GM23338 (cell line): ENCODE measurements around the gene SLC9A2. TPM values are rescaled to one million over a fixed set of nuclear protein-coding genes. Genes with fewer than 3 reads are reported as not detected.

Experiments
- ATAC-seq: fragments of 200-7000 bp; cut with Tn5 transposase; 3 replicates; pipeline ENCODE4 v1.9.1; 2020
- DNase-seq: peaks from one replicate; pipeline ENCODE4 v3.0.0-alpha.2; 2015; ENCODE audit warnings: low spot score
- H2AFZ ChIP-seq: fragments of 200-600 bp; sonication (generic); 2 replicates; pipeline ENCODE4 v1.8.0; 2016; ENCODE audit warnings: antibody characterized with exemption, mild to moderate bottlenecking, moderate library complexity
- H3F3A ChIP-seq: fragments of 200-600 bp; sonication (generic); replicated peaks from 2 replicates; pipeline ENCODE4 v1.8.0; 2017; ENCODE audit warnings: antibody characterized with exemption, mixed run types, low read depth
- H3K27ac ChIP-seq: fragments of 200-600 bp; sonication (generic); 2 replicates; pipeline ENCODE4 v1.6.1; 2016; ENCODE audit warnings: low read depth
- H3K27me3 ChIP-seq: fragments of 200-600 bp; sonication (generic); 2 replicates; pipeline ENCODE4 v1.8.0; 2016; ENCODE audit warnings: mild to moderate bottlenecking, mixed run types, moderate library complexity; ENCODE audit not compliant: insufficient read depth
- H3K36me3 ChIP-seq: fragments of 200-600 bp; sonication (generic); 2 replicates; pipeline ENCODE4 v1.8.0; 2016; ENCODE audit warnings: mild to moderate bottlenecking; ENCODE audit not compliant: insufficient read depth
- H3K4me1 ChIP-seq: fragments of 200-600 bp; sonication (generic); 2 replicates; pipeline ENCODE4 v1.8.0; 2016; ENCODE audit warnings: mild to moderate bottlenecking, moderate library complexity; ENCODE audit not compliant: insufficient read depth
- H3K4me2 ChIP-seq: fragments of 200-600 bp; sonication (generic); 2 replicates; pipeline ENCODE4 v1.7.1; 2017; ENCODE audit warnings: mixed run types
- H3K4me3 ChIP-seq: fragments of 200-600 bp; sonication (generic); 2 replicates; pipeline ENCODE4 v1.6.1; 2016; ENCODE audit warnings: mixed run types
- H3K79me2 ChIP-seq: fragments of 200-600 bp; sonication (generic); replicated peaks from 2 replicates; pipeline ENCODE4 v1.8.0; 2017; ENCODE audit warnings: mild to moderate bottlenecking; ENCODE audit not compliant: insufficient read depth
- H3K9me2 ChIP-seq: fragments of 200-600 bp; sonication (generic); 2 replicates; pipeline ENCODE4 v1.8.0; 2017; ENCODE audit not compliant: insufficient read depth
- H4K20me1 ChIP-seq: fragments of 200-600 bp; sonication (generic); replicated peaks from 2 replicates; pipeline ENCODE4 v1.8.0; 2017; ENCODE audit warnings: mild to moderate bottlenecking; ENCODE audit not compliant: insufficient read depth
- H3K27ac Mint-ChIP-seq: 2 replicates; pipeline ENCODE4 v1.8.0; 2020; ENCODE audit warnings: inconsistent platforms, mild to moderate bottlenecking, moderate library complexity, mixed read lengths
- H3K27me3 Mint-ChIP-seq: 3 replicates; pipeline ENCODE4 v1.8.0; 2022; ENCODE audit warnings: low read depth, mild to moderate bottlenecking, moderate library complexity, mixed read lengths, inconsistent platforms; ENCODE audit not compliant: insufficient read depth, poor library complexity
- H3K36me3 Mint-ChIP-seq: 3 replicates; pipeline ENCODE4 v1.8.0; 2021; ENCODE audit warnings: low read depth, mild to moderate bottlenecking, inconsistent platforms, moderate library complexity, mixed read lengths
- H3K4me1 Mint-ChIP-seq: 3 replicates; pipeline ENCODE4 v1.8.0; 2020; ENCODE audit warnings: mild to moderate bottlenecking, inconsistent platforms, mixed read lengths
- H3K4me3 Mint-ChIP-seq: 3 replicates; pipeline ENCODE4 v1.8.0; 2021; ENCODE audit warnings: moderate library complexity, mild to moderate bottlenecking, inconsistent platforms, mixed read lengths
- H3K9me3 Mint-ChIP-seq: 3 replicates; pipeline ENCODE4 v1.8.0; 2020; ENCODE audit warnings: moderate library complexity, mild to moderate bottlenecking, inconsistent platforms, mixed read lengths
- CREB1 ChIP-seq: fragments of 250-450 bp; sonication (Bioruptor Pico); IDR thresholded peaks from 2 replicates; pipeline ENCODE4 v1.5.0; 2020; ENCODE audit warnings: low read depth, mild to moderate bottlenecking, moderate library complexity
- EZH2 ChIP-seq: fragments of 200-600 bp; sonication (generic); IDR thresholded peaks from one replicate; pipeline ENCODE4 v1.8.0; 2017; ENCODE audit warnings: antibody characterized with exemption, mild to moderate bottlenecking, low read depth; ENCODE audit not compliant: unreplicated experiment
- EZH2phosphoT487 ChIP-seq: fragments of 200-600 bp; sonication (generic); IDR thresholded peaks from one replicate; pipeline ENCODE4 v1.8.1; 2018; ENCODE audit warnings: antibody characterized with exemption; ENCODE audit not compliant: unreplicated experiment
- JUNB ChIP-seq: IDR thresholded peaks from one replicate; pipeline ENCODE4 v1.6.1; 2016; ENCODE audit warnings: antibody characterized with exemption; ENCODE audit not compliant: unreplicated experiment
- NANOG ChIP-seq: IDR thresholded peaks from 2 replicates; pipeline ENCODE4 v1.6.1; 2016; ENCODE audit warnings: antibody characterized with exemption, borderline replicate concordance
- STAT1 ChIP-seq: IDR thresholded peaks from one replicate; pipeline ENCODE4 v1.6.1; 2016; ENCODE audit warnings: antibody characterized with exemption; ENCODE audit not compliant: unreplicated experiment
- ZNF114 ChIP-seq: fragments of 250-450 bp; sonication (Bioruptor Pico); IDR thresholded peaks from 2 replicates; pipeline ENCODE4 v1.5.0; 2020; ENCODE audit warnings: mild to moderate bottlenecking, moderate library complexity
- ZNF331 ChIP-seq: fragments of 250-450 bp; sonication (Bioruptor Pico); IDR thresholded peaks from 2 replicates; pipeline ENCODE4 v1.5.0; 2020; ENCODE audit warnings: low read depth, mild to moderate bottlenecking, moderate library complexity
- polyA plus RNA-seq: library from polyadenylated mRNA; unstranded; fragments of >200 nt; fragmentation: Nextera tagmentation; extraction: Ambion mirVana; gene quantifications from 2 replicates; pipeline ENCODE4 v1.2.1, GENCODE V29; 2016
- total RNA-seq: library from RNA; depleted of rRNA; stranded (reverse); fragments of >200 nt; shearing (Covaris generic); gene quantifications from 2 replicates; pipeline ENCODE4 v1.2.3, GENCODE V29; 2014
- TF ChIP-seq, protein P1 (sequence below): fragments of 250-450 bp; sonication (Bioruptor Pico); IDR thresholded peaks from 2 replicates; pipeline ENCODE4 v1.5.0; 2020; ENCODE audit warnings: mild to moderate bottlenecking, moderate library complexity

Gene SLC9A2
- total and polyA plus RNA-seq, 2 experiments from 2014 or later: 0.03 to 0.24 TPM

DNA sequence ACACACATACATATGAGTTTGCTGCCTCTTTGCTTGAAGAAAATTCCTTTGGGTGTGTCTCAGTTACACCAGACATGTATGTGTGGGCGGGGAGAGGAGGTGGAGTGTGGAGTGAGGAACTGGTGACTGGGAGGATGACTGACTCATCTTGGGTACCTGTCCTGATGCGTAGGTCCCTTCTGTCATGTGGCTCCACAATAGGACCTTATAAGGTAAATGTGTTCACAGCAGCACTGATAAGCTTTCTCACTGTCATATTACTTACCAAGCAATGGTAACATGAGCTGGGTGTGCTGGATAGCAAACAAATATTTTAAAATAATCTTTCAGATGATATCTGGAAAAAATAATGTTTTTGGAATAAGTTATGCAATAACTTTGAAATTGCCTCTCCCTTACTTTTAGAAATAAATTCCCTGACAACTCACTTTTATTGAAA, 45.1 kb downstream of the SLC9A2 start (continued):
- TF ChIP-seq, protein P1, sequence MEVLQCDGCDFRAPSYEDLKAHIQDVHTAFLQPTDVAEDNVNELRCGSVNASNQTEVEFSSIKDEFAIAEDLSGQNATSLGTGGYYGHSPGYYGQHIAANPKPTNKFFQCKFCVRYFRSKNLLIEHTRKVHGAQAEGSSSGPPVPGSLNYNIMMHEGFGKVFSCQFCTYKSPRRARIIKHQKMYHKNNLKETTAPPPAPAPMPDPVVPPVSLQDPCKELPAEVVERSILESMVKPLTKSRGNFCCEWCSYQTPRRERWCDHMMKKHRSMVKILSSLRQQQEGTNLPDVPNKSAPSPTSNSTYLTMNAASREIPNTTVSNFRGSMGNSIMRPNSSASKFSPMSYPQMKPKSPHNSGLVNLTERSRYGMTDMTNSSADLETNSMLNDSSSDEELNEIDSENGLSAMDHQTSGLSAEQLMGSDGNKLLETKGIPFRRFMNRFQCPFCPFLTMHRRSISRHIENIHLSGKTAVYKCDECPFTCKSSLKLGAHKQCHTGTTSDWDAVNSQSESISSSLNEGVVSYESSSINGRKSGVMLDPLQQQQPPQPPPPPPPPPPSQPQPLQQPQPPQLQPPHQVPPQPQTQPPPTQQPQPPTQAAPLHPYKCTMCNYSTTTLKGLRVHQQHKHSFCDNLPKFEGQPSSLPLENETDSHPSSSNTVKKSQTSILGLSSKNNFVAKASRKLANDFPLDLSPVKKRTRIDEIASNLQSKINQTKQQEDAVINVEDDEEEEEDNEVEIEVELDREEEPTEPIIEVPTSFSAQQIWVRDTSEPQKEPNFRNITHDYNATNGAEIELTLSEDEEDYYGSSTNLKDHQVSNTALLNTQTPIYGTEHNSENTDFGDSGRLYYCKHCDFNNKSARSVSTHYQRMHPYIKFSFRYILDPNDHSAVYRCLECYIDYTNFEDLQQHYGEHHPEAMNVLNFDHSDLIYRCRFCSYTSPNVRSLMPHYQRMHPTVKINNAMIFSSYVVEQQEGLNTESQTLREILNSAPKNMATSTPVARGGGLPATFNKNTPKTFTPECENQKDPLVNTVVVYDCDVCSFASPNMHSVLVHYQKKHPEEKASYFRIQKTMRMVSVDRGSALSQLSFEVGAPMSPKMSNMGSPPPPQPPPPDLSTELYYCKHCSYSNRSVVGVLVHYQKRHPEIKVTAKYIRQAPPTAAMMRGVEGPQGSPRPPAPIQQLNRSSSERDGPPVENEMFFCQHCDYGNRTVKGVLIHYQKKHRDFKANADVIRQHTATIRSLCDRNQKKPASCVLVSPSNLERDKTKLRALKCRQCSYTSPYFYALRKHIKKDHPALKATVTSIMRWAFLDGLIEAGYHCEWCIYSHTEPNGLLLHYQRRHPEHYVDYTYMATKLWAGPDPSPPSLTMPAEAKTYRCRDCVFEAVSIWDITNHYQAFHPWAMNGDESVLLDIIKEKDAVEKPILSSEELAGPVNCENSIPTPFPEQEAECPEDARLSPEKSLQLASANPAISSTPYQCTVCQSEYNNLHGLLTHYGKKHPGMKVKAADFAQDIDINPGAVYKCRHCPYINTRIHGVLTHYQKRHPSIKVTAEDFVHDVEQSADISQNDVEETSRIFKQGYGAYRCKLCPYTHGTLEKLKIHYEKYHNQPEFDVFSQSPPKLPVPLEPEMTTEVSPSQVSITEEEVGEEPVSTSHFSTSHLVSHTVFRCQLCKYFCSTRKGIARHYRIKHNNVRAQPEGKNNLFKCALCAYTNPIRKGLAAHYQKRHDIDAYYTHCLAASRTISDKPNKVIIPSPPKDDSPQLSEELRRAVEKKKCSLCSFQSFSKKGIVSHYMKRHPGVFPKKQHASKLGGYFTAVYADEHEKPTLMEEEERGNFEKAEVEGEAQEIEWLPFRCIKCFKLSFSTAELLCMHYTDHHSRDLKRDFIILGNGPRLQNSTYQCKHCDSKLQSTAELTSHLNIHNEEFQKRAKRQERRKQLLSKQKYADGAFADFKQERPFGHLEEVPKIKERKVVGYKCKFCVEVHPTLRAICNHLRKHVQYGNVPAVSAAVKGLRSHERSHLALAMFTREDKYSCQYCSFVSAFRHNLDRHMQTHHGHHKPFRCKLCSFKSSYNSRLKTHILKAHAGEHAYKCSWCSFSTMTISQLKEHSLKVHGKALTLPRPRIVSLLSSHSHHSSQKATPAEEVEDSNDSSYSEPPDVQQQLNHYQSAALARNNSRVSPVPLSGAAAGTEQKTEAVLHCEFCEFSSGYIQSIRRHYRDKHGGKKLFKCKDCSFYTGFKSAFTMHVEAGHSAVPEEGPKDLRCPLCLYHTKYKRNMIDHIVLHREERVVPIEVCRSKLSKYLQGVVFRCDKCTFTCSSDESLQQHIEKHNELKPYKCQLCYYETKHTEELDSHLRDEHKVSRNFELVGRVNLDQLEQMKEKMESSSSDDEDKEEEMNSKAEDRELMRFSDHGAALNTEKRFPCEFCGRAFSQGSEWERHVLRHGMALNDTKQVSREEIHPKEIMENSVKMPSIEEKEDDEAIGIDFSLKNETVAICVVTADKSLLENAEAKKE (CRISPR knock-in tag): no peak
- TF ChIP-seq NANOG: no peak
- no peak for TF ChIP-seq EZH2
- TF ChIP-seq STAT1: no peak
- no peak for TF ChIP-seq ZNF331
- no peak for TF ChIP-seq EZH2phosphoT487
- no peak for TF ChIP-seq CREB1

DNA sequence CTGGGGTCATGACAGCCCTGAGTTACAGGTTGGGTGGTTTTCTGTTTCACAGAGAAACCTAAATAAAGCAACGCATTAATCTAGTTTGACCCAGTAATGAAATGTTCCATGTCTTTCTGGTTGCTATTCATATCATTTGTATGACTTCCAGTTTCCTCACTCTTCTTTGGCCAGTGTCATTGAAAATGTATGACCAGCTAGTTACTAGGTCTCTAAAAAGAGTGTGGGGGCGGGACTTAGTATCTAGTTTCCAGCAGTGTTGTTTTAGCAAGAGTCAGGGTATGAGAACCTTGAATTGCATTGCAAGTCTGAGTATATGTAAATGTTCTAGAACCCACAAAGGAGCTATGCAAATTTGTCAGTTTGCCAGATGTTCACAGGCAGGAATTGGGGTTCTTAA, 47.7 kb downstream of the SLC9A2 start:
- H3K36me3 Mint-ChIP-seq: no peaks in the 10 kb centered on the region
- H3K79me2 ChIP-seq: no peaks in the 10 kb centered on the region
- peaks cover 4% of the 10 kb centered on the region for H3K27me3 Mint-ChIP-seq
- DNase-seq (no peak), ATAC-seq (no peak)
- H3K4me3 Mint-ChIP-seq: no peak overlapping the region
- TF ChIP-seq JUNB (no peak), EZH2phosphoT487 (no peak), CREB1 (no peak), ZNF331 (no peak), ZNF114 (no peak), STAT1 (no peak)
- TF ChIP-seq, protein P1 (CRISPR knock-in tag): no peak
- H2AFZ ChIP-seq: no peak overlapping the region
- peaks cover 4% of the 10 kb centered on the region; the same call in 1 of the 2 replicates for H3K9me2 ChIP-seq
- no peaks in the 10 kb centered on the region for H3K36me3 ChIP-seq
- no peak overlapping the region for H3K4me3 ChIP-seq
- H4K20me1 ChIP-seq: no peaks in the 10 kb centered on the region
- no peaks in the 10 kb centered on the region for H3K9me3 Mint-ChIP-seq
- H3K27ac Mint-ChIP-seq: no peak overlapping the region
- no peak overlapping the region for H3K4me2 ChIP-seq
- H3K4me1 Mint-ChIP-seq: peaks cover 2% of the 10 kb centered on the region; the same call in 1 of the 3 replicates
- no peak overlapping the region for H3K27ac ChIP-seq
- no peaks in the 10 kb centered on the region for H3K4me1 ChIP-seq
- H3F3A ChIP-seq: no peaks in the 10 kb centered on the region
- H3K27me3 ChIP-seq: no peaks in the 10 kb centered on the region
